Measurements from ENCODE around the gene SMOC1. TPM values are rescaled to one million over a fixed set of nuclear protein-coding genes. Genes with fewer than 3 reads are reported as not detected.

Gene SMOC1
- total RNA-seq, 1 experiment from 2014 or later: not detected

DNA sequence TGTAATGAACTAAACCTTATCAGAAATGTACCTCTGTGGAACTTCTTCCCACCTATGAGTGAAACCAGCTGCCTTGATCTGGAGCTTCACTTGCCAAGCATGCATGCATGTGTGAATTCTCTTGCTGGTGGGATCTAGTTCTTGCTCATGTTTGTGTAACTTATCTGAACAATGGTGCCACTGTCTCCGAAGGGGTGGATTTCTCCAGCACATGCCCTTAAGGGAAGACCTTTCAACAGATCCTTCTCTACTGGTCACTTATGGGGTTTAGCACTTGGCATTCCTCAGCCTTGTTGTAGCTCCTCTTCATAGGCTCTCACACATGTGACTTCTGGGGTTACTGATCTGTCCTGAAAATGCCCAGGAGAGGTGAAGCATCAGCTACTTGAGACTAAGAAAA lies 25.0 kb downstream of the SMOC1 start:
- Histone ChIP-seq H2AFZ (no peak overlapping the region), H3K4me1 (replicated peaks; ENCODE audit: insufficient read depth) (no peaks in the 10 kb centered on the region), H3K36me3 (ENCODE audit: low read depth) (no peaks in the 10 kb centered on the region), H3K9me2 (ENCODE audit: insufficient read depth) (no peaks in the 10 kb centered on the region), H3K4me2 (no peak overlapping the region), H3K27ac (no peak overlapping the region), H3K9me3 (ENCODE audit: insufficient read depth, low read depth) (no peaks in the 10 kb centered on the region), H3K79me2 (ENCODE audit: low read depth) (no peaks in the 10 kb centered on the region), H3F3A (ENCODE audit: insufficient read depth, low read depth) (no peaks in the 10 kb centered on the region), H3K27me3 (ENCODE audit: insufficient read depth, low read depth) (peaks cover 13% of the 10 kb centered on the region; the same call in 1 of the 2 replicates), H3K4me3 (no peak overlapping the region), H4K20me1 (ENCODE audit: insufficient read depth) (no peaks in the 10 kb centered on the region)
- DNase-seq: no peak
- no TSS peak for BruUV-seq (replicated peaks)
- CTCF ChIA-PET: no interaction called here
- intact Hi-C loops (cut with micrococcal nuclease; ENCODE audit: unreplicated experiment): no loop called here
- no peak for TF ChIP-seq EZH2 (IDR thresholded peaks at IDR 0.05; ENCODE audit: low read depth)
- TF ChIP-seq, protein P1, sequence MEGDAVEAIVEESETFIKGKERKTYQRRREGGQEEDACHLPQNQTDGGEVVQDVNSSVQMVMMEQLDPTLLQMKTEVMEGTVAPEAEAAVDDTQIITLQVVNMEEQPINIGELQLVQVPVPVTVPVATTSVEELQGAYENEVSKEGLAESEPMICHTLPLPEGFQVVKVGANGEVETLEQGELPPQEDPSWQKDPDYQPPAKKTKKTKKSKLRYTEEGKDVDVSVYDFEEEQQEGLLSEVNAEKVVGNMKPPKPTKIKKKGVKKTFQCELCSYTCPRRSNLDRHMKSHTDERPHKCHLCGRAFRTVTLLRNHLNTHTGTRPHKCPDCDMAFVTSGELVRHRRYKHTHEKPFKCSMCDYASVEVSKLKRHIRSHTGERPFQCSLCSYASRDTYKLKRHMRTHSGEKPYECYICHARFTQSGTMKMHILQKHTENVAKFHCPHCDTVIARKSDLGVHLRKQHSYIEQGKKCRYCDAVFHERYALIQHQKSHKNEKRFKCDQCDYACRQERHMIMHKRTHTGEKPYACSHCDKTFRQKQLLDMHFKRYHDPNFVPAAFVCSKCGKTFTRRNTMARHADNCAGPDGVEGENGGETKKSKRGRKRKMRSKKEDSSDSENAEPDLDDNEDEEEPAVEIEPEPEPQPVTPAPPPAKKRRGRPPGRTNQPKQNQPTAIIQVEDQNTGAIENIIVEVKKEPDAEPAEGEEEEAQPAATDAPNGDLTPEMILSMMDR (conservative IDR thresholded peaks at IDR 0.05): no peak
- POLR2A ChIA-PET (ENCODE audit: unreplicated experiment): no interaction called here

DNA sequence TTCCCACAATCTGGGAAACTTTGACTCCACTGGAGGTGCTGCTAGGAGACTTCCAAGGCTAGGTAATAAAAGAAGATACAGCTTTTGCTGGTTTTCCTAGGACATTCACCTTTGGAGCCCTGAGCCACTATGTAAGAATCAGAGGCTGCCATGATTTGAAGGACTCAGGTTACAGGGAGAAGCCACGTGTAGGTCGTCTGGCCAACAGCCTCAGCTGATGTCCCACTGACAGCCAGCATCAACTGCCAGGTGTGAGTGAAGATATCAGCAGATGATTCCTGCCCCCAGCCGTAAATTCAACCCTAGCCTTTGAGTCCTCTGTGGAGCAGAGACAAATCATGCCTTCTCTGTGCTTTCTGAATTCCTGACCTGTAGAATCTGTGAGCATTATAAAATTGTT lies 27.0 kb downstream of the SMOC1 start:
- Histone ChIP-seq H4K20me1 (ENCODE audit: insufficient read depth) (no peaks in the 10 kb centered on the region), H3F3A (ENCODE audit: insufficient read depth, low read depth) (no peaks in the 10 kb centered on the region), H3K4me2 (no peak overlapping the region), H2AFZ (no peak overlapping the region), H3K4me1 (replicated peaks; ENCODE audit: insufficient read depth) (no peaks in the 10 kb centered on the region), H3K27ac (no peak overlapping the region), H3K79me2 (ENCODE audit: low read depth) (no peaks in the 10 kb centered on the region), H3K36me3 (ENCODE audit: low read depth) (no peaks in the 10 kb centered on the region), H3K9me3 (ENCODE audit: insufficient read depth, low read depth) (no peaks in the 10 kb centered on the region), H3K9me2 (ENCODE audit: insufficient read depth) (no peaks in the 10 kb centered on the region), H3K4me3 (no peak overlapping the region), H3K27me3 (ENCODE audit: insufficient read depth, low read depth) (peaks cover 18% of the 10 kb centered on the region; the same call in 1 of the 2 replicates)
- TF ChIP-seq EZH2 (IDR thresholded peaks at IDR 0.05; ENCODE audit: low read depth): no peak
- TF ChIP-seq, protein P1 (conservative IDR thresholded peaks at IDR 0.05): no peak
- ChIA-PET CTCF (no interaction called here), POLR2A (ENCODE audit: unreplicated experiment) (no interaction called here)
- no TSS peak for BruUV-seq (replicated peaks)
- intact Hi-C loops (cut with micrococcal nuclease; ENCODE audit: unreplicated experiment): no loop called here
- no peak for DNase-seq

DNA sequence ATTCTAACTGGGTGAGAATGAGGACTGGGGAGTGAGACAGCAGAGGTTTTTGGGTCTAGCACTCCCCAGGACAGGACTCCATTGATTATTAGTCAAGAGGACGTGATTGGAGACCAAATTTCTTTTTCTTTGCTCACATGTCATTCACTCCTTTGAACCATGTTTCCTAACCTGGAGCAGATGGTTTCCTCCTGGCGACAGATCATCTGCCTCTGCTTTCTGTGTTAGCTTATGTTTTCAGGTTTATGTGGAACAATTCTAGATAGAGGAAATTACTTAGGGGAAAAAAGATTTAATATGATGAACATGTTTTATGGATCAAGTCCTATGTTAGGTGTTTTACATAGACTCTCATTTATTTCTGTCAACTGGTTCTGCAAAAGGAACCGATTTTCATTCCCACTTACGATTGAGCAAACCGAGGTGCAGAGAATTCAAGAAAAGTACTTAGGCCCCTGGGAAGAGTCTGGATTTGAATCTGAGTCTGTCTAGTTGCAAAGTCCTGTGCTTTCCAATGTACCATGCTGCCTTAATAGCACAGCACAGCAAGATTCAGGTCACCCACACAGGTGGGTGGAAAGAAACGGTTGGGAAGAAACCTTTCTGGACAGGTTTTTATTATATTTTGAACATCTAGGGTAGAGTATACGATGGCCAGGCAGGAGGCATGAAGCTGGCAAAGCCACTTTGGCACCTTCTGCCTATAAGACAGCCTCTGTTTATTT lies 30.8 kb downstream of the SMOC1 start:
- Histone ChIP-seq H3F3A (ENCODE audit: insufficient read depth, low read depth) (no peaks in the 10 kb centered on the region), H3K27ac (no peak overlapping the region), H4K20me1 (ENCODE audit: insufficient read depth) (no peaks in the 10 kb centered on the region), H3K36me3 (ENCODE audit: low read depth) (no peaks in the 10 kb centered on the region), H3K9me2 (ENCODE audit: insufficient read depth) (no peaks in the 10 kb centered on the region), H3K4me2 (no peak overlapping the region), H3K4me1 (replicated peaks; ENCODE audit: insufficient read depth) (no peaks in the 10 kb centered on the region), H2AFZ (no peak overlapping the region), H3K9me3 (ENCODE audit: insufficient read depth, low read depth) (no peaks in the 10 kb centered on the region), H3K27me3 (ENCODE audit: insufficient read depth, low read depth) (peaks cover 22% of the 10 kb centered on the region; the same call in 1 of the 2 replicates), H3K4me3 (no peak overlapping the region), H3K79me2 (ENCODE audit: low read depth) (no peaks in the 10 kb centered on the region)
- no peak for DNase-seq
- TF ChIP-seq, protein P1 (conservative IDR thresholded peaks at IDR 0.05): no peak
- TF ChIP-seq EZH2 (IDR thresholded peaks at IDR 0.05; ENCODE audit: low read depth): no peak
- intact Hi-C loops (cut with micrococcal nuclease; ENCODE audit: unreplicated experiment): no loop called here
- ChIA-PET POLR2A (ENCODE audit: unreplicated experiment) (no interaction called here), CTCF (no interaction called here)
- BruUV-seq (replicated peaks): no TSS peak
